HT1080 (cell line): ENCODE results near the gene PCDHA3. TPM values are rescaled to one million over a fixed set of nuclear protein-coding genes. Genes with fewer than 3 reads are reported as not detected.

Experiments
- total RNA-seq: library from RNA; depleted of rRNA; stranded (reverse); fragments of >200 nt; shearing (Covaris generic); gene quantifications from 2 replicates; pipeline ENCODE4 v1.2.3, GENCODE V29; 2014; rRNA removed

Gene PCDHA3
- total RNA-seq, 1 experiment from 2014 or later = 0.06 TPM

Other genes with a start within 250 kb of the PCDHA3 start
- gene SRA1, start 243.6 kb upstream of the PCDHA3 start, total RNA-seq = 54.4 and 56.8 TPM in 2 replicates
- 5.0 and 5.3 TPM in 2 replicates for gene APBB3, start 236.5 kb upstream of the PCDHA3 start, total RNA-seq
- gene SLC35A4, start 236.2 kb upstream of the PCDHA3 start, total RNA-seq = 24.9 and 36.9 TPM in 2 replicates
- gene CD14, start 167.9 kb upstream of the PCDHA3 start, total RNA-seq = not detected in 2 replicates
- 7.6 and 9.8 TPM in 2 replicates for gene TMCO6, start 161.6 kb upstream of the PCDHA3 start, total RNA-seq
- 167 and 190 TPM in 2 replicates for gene NDUFA2, start 153.4 kb upstream of the PCDHA3 start, total RNA-seq
- 118 and 141 TPM in 2 replicates for gene IK, start 153.2 kb upstream of the PCDHA3 start, total RNA-seq
- 29.4 and 41.4 TPM in 2 replicates for gene WDR55, start 136.2 kb upstream of the PCDHA3 start, total RNA-seq
- gene DND1, start 127.5 kb upstream of the PCDHA3 start, total RNA-seq = 1.8 and 2.8 TPM in 2 replicates
- 116 and 121 TPM in 2 replicates for gene HARS1, start 109.7 kb upstream of the PCDHA3 start, total RNA-seq
- gene HARS2, start 109.6 kb upstream of the PCDHA3 start, total RNA-seq = 34.6 and 39.3 TPM in 2 replicates
- gene ZMAT2, start 100.6 kb upstream of the PCDHA3 start, total RNA-seq = 22.9 and 24.3 TPM in 2 replicates
- gene PCDHA1, start 14.9 kb upstream of the PCDHA3 start, total RNA-seq = 0.03 and 0.23 TPM in 2 replicates
- gene PCDHA2, start 6.2 kb upstream of the PCDHA3 start, total RNA-seq = not detected in 2 replicates
- gene PCDHA4, start 6.0 kb downstream of the PCDHA3 start, total RNA-seq = 0.06 and 0.07 TPM in 2 replicates
- gene PCDHA5, start 20.6 kb downstream of the PCDHA3 start, total RNA-seq = not detected in 2 replicates
- 0.03 and 0.10 TPM in 2 replicates for gene PCDHA6, start 26.9 kb downstream of the PCDHA3 start, total RNA-seq
- gene PCDHA7, start 33.2 kb downstream of the PCDHA3 start, total RNA-seq = not detected in 2 replicates
- gene PCDHA8, start 40.1 kb downstream of the PCDHA3 start, total RNA-seq = not detected in 2 replicates
- not detected in 2 replicates for gene PCDHA9, start 47.3 kb downstream of the PCDHA3 start, total RNA-seq
- not detected in 2 replicates for gene PCDHA10, start 54.8 kb downstream of the PCDHA3 start, total RNA-seq
- gene PCDHA11, start 67.9 kb downstream of the PCDHA3 start, total RNA-seq = not detected in 2 replicates
- not detected in 2 replicates for gene PCDHA12, start 74.3 kb downstream of the PCDHA3 start, total RNA-seq
- not detected in 2 replicates for gene PCDHA13, start 81.1 kb downstream of the PCDHA3 start, total RNA-seq
- gene PCDHAC1, start 125.2 kb downstream of the PCDHA3 start, total RNA-seq = not detected in 2 replicates
- gene PCDHAC2, start 165.4 kb downstream of the PCDHA3 start, total RNA-seq = not detected in 2 replicates